Measurements from ENCODE around the gene LRRIQ1.
"Not testable (repeated sequence)": the region's sequence is repeated elsewhere in the genome, so short reads cannot be mapped to it uniquely, and the experiment has no call there.

Gene LRRIQ1

GRCh38 chr12:85036234-85036707 lies at the start of gene LRRIQ1, which contains the start of gene TSPAN19:
LRRIQ1 (plus strand) TSS chr12:85036351; CDS start chr12:85038177, 1,826 bp downstream.
TSPAN19 (minus strand) TSS chr12:85036277; CDS start chr12:85029946, 6,331 bp downstream.
- FAIRE-seq = no peak
- DNase-seq (ENCODE audit: extremely low spot score, insufficient read length, low read depth) = peak; percentile 11

- no peak for DNase-seq (ENCODE audit: extremely low spot score, insufficient read length, low read depth)
- FAIRE-seq = no peak
These were observed 49.6 kb upstream of the LRRIQ1 start for GRCh38 chr12:84986586-84986985.

GRCh38 chr12:84994426-84994825 lies 41.7 kb upstream of the LRRIQ1 start:
- DNase-seq (ENCODE audit: extremely low spot score, insufficient read length, low read depth) (no peak), FAIRE-seq (no peak)

GRCh38 chr12:84995641-84996040 lies 40.5 kb upstream of the LRRIQ1 start:
- no peak for FAIRE-seq
- no peak for DNase-seq (ENCODE audit: extremely low spot score, insufficient read length, low read depth)

GRCh38 chr12:84996759-84997158 lies 39.4 kb upstream of the LRRIQ1 start:
- no peak for DNase-seq (ENCODE audit: extremely low spot score, insufficient read length, low read depth)
- no peak for FAIRE-seq

DNA sequence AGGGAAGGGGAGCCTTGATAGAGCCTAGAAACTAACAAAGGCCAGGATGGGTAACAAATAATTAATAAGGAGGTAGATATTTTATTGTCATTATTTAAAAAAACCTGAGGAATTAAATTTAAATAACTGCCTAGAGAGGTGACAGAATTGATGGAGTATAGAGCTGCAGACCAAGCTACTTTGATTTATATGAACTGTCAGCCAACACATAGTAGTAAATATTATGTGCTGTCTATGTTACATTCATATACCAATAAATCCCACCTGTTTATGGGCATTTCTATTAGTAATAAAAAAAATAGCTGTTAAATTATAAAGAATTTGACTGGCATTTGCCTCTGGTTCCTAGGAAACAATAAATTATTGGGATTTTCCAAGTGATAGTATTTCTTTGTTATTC lies 37.8 kb upstream of the LRRIQ1 start:
- DNase-seq (ENCODE audit: extremely low spot score, insufficient read length, low read depth) (no peak), FAIRE-seq (no peak)

GRCh38 chr12:85000729-85001128 lies 35.4 kb upstream of the LRRIQ1 start:
- DNase-seq (ENCODE audit: extremely low spot score, insufficient read length, low read depth) = no peak
- no peak for FAIRE-seq

GRCh38 chr12:85002778-85003296 lies 33.3 kb upstream of the LRRIQ1 start:
- DNase-seq (ENCODE audit: extremely low spot score, insufficient read length, low read depth) (no peak), FAIRE-seq (no peak)

- no peak for FAIRE-seq
- DNase-seq (ENCODE audit: extremely low spot score, insufficient read length, low read depth) = no peak
These were observed 31.9 kb upstream of the LRRIQ1 start for GRCh38 chr12:85004204-85004603.

DNA sequence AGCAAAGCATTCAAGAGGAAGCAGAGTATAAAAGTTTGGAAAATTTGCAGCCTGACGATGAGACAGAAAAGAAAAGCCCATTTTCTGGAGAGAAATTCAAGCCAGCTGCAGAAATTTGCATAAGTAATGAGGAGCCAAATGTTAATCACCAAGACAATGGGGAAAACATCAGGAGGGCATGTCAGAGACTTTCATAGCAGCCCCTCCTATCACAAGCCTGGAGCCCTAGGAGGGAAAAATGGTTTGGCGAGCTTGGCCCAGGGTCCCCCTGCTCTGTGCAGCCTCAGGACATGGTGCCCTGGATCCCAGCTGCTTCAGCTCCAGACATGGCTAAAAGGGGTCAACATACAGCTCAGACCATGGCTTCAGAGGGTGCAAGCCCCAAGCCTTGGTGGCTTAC lies 31.1 kb upstream of the LRRIQ1 start:
- not testable (repeated sequence) for FAIRE-seq; DNase-seq (ENCODE audit: extremely low spot score, insufficient read length, low read depth)

DNA sequence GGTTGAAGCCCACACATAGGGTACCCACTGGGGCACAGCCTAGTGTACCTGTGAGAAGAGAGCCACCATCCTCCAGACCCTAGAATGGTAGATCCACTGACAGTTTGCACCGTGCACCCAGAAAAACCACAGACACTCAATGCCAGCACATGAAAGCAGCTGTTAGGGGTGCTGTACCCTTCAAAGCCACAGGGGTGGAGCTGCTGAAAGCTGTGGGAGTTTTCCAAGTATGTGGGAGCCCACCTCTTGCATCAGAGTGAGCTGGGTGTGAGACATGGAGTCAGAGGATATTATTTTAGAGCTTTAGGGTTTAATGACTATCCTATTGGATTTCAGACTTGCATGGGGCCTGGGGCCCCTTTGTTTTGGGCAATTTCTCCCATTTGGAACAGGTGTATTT lies 30.5 kb upstream of the LRRIQ1 start:
- no peak for DNase-seq (ENCODE audit: extremely low spot score, insufficient read length, low read depth)
- FAIRE-seq = no peak

DNA sequence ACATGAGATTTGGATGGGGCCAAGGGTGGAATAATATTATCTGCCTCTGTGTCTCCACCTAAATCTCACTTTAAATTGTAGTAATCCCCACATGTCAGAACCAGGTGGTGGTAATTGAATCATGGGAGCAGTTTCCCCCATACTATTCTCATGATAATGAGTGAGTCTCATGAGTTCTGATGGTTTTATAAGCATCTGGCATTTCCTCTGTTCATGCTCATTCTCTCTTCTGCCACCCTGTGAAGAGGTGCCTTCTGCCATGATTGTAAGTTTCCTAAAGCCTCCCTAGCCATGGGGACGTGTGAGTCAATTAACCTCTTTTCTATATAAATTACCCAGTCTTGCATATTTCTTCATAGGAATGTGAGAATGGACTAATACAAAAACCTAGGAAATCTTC lies 29.9 kb upstream of the LRRIQ1 start:
- DNase-seq (ENCODE audit: extremely low spot score, insufficient read length, low read depth) (no peak), FAIRE-seq (no peak)

- no peak for DNase-seq (ENCODE audit: extremely low spot score, insufficient read length, low read depth)
- FAIRE-seq = no peak
These were observed 28.3 kb upstream of the LRRIQ1 start for GRCh38 chr12:85007836-85008235.

GRCh38 chr12:85016413-85016812 lies 19.7 kb upstream of the LRRIQ1 start:
- no peak for FAIRE-seq
- DNase-seq (ENCODE audit: extremely low spot score, insufficient read length, low read depth) = no peak

GRCh38 chr12:85017133-85017532 lies 19.0 kb upstream of the LRRIQ1 start:
- FAIRE-seq = no peak
- DNase-seq (ENCODE audit: extremely low spot score, insufficient read length, low read depth) = no peak

- FAIRE-seq = no peak
- no peak for DNase-seq (ENCODE audit: extremely low spot score, insufficient read length, low read depth)
These were observed 18.5 kb upstream of the LRRIQ1 start for GRCh38 chr12:85017618-85018017.

DNA sequence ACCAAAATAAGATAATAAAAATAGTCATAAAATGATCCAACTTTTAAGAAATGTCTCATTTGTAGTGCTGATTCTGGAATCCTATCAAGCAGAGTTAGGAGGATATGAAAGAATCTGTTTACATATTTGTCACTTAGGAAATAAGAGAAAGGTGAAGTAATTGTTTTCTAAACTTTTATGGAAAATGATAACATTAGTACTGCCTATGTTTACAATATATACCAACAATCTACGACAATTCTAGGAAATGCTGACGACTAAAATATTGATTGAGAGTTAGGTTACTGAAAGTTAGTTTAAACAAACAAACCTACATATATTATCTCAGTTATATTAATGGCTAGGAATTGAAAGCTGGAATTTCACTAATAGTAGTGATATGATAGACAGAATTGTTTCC lies 18.1 kb upstream of the LRRIQ1 start:
- FAIRE-seq = no peak
- no peak for DNase-seq (ENCODE audit: extremely low spot score, insufficient read length, low read depth)

- DNase-seq (ENCODE audit: extremely low spot score, insufficient read length, low read depth) = no peak
- peak; percentile 31 for FAIRE-seq
These were observed 6.7 kb upstream of the LRRIQ1 start for GRCh38 chr12:85029456-85029855.

- no peak for DNase-seq (ENCODE audit: extremely low spot score, insufficient read length, low read depth)
These were observed 582 bp downstream of the LRRIQ1 start for GRCh38 chr12:85036733-85037132.

DNA sequence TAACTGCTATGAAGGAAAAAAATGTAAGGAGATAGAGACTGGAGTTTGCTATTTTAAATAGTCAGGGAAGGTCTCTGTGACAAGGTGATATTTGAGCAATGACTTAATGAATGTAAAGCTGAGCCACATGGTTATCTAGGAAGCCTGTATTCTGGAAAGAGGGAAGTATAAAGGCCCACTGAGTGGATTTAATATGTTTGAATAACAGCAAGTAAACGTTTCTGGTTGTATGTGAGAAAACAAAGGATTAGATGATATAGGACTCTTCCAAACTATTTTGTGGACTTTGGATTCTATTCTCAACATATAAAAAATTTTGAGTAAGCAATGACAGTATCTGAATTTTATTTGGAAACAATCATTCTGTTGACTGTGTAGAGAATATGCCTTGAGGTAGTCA lies 5.2 kb downstream of the LRRIQ1 start:
- FAIRE-seq (no peak), DNase-seq (ENCODE audit: extremely low spot score, insufficient read length, low read depth) (no peak)

More at GRCh38 chr12:85036733-85037132, 582 bp downstream of the LRRIQ1 start:
- no peak for FAIRE-seq

DNA sequence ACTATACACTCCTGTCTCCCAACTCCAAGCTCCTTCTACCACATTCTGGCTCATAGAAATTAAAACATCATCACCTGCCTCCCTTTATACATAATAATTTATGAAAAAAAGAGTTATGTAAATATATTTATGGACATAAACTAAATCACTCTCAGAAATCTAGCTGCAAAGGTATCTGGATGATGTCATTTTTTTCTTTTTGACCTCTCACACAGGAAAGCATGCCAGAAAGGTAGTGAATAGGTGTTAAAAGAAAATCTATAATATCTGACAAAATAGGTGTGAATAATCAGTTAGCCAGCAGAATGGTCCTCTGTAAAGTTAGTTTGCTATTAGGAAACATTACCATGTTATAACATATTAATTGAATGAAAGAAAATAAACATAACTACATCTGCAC lies 7.7 kb downstream of the LRRIQ1 start:
- DNase-seq (ENCODE audit: extremely low spot score, insufficient read length, low read depth) = no peak
- no peak for FAIRE-seq

DNA sequence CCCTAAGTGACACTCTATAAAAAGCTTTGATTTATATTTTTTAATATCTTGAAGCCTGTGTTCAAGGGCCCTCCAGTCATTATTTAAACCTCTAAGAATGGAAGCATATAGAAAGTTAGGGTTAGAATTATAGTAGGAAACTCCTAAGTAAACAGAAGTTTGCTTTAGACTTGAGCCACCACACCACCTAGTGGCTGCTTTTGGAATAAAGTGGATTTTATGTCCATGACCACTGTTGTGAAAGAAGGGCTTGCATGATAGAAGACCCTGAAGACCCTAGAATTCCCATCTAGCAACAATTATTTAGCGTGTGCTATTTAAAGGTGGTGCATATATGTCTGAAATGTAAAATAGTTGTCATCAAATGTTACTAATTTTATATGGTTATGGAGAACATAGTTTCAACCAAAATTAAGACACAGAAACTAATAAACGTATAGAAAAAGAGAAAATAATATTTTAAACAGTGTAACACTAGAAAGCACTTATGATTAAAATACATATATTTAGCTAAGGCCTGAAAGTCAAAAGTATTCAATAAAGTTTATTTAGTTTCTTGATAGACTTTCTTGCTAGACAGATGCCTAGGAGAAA lies 21.3 kb downstream of the LRRIQ1 start:
- FAIRE-seq (peak; percentile 29), DNase-seq (ENCODE audit: extremely low spot score, insufficient read length, low read depth) (no peak)
